Measurements from ENCODE around the gene MEN1. TPM values are rescaled to one million over a fixed set of nuclear protein-coding genes. Genes with fewer than 3 reads are reported as not detected.

MEN1 gene
- total and polyA plus RNA-seq, 9 of the 15 experiments (the other 6 are each of a cell fraction or from before 2014, with no cell fraction given) = 3.4 to 57.2 (median 19.3) TPM

- TF ChIP-seq ZBTB33 (CRISPR knock-in tag; IDR thresholded peaks at IDR 0.05) (peak; percentile 99), SRSF7 (optimal IDR thresholded peaks at IDR 0.05; ENCODE audit: low read depth, low read length) (no peak), ZBTB12 (CRISPR knock-in tag; IDR thresholded peaks at IDR 0.05) (no peak), ATF3 (IDR thresholded peaks at IDR 0.05) (peak; percentile 44; the same call in 1 of the 2 replicates), ATF3 (CRISPR knock-in tag; conservative IDR thresholded peaks at IDR 0.05) (no peak), BCOR (IDR thresholded peaks at IDR 0.05) (no peak), CREB1 (IDR thresholded peaks at IDR 0.05) (no peak), CREB1 (CRISPR knock-in tag; IDR thresholded peaks at IDR 0.05) (no peak), ZNF143 (CRISPR knock-in tag; IDR thresholded peaks at IDR 0.05) (peak; percentile 63)
These were observed 50.3 kb downstream of the MEN1 start, which contains the start of gene PYGM (continued) for GRCh38 chr11:64759722-64760719.
